Measurements from ENCODE around the gene GAGE2A. TPM values are rescaled to one million over a fixed set of nuclear protein-coding genes. Genes with fewer than 3 reads are reported as not detected.
"Not testable (repeated sequence)": the region's sequence is repeated elsewhere in the genome, so short reads cannot be mapped to it uniquely, and the experiment has no call there.

The GAGE2A gene, protein sequence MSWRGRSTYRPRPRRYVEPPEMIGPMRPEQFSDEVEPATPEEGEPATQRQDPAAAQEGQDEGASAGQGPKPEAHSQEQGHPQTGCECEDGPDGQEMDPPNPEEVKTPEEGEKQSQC
- total RNA-seq = not detected in 2 replicates

DNA sequence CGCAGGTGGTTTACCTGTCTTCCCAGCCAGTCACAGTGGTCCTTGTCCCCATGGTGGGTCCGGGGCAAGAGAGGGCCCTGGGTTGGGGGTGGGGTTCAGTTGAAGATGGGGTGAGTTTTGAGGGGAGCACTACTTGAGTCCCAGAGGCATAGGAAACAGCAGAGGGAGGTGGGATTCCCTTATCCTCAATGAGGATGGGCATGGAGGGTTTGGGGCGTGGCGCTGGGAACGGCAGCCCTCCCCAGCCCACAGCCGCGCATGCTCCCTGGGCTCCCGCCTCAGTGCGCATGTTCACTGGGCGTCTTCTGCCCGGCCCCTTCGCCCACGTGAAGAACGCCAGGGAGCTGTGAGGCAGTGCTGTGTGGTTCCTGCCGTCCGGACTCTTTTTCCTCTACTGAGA, at the start of gene GAGE2A:
Gene GAGE2A (plus strand): TSS at position 301 of the 400 bp plus-strand sequence. CDS start 1,155 bp downstream, outside the sequence.
- H3K4me1 Mint-ChIP-seq; H3K27ac Mint-ChIP-seq; DNase-seq; intact Hi-C loops (cut with micrococcal nuclease); H3K27me3 Mint-ChIP-seq; H3K4me3 Mint-ChIP-seq; H3K36me3 Mint-ChIP-seq (ENCODE audit: low read depth); H3K9me3 Mint-ChIP-seq: not testable (repeated sequence)

- DNase-seq; H3K9me3 Mint-ChIP-seq; H3K4me1 Mint-ChIP-seq; H3K27ac Mint-ChIP-seq; intact Hi-C loops (cut with micrococcal nuclease); H3K27me3 Mint-ChIP-seq; H3K4me3 Mint-ChIP-seq; H3K36me3 Mint-ChIP-seq (ENCODE audit: low read depth): not testable (repeated sequence)
These were observed 47.9 kb upstream of the GAGE2A start, which contains the start of gene GAGE12D for GRCh38 chrX:49541433-49541832. Gene GAGE12D, plus strand, starts transcription at chrX:49541733. Its CDS starts 1,155 bp downstream, at chrX:49542888.

DNA sequence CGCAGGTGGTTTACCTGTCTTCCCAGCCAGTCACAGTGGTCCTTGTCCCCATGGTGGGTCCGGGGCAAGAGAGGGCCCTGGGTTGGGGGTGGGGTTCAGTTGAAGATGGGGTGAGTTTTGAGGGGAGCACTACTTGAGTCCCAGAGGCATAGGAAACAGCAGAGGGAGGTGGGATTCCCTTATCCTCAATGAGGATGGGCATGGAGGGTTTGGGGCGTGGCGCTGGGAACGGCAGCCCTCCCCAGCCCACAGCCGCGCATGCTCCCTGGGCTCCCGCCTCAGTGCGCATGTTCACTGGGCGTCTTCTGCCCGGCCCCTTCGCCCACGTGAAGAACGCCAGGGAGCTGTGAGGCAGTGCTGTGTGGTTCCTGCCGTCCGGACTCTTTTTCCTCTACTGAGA, 38.3 kb upstream of the GAGE2A start, which contains the start of gene GAGE12E:
Gene GAGE12E (plus strand): TSS at position 301 of the 400 bp plus-strand sequence. CDS start 1,155 bp downstream, outside the sequence.
- H3K9me3 Mint-ChIP-seq; H3K36me3 Mint-ChIP-seq (ENCODE audit: low read depth); H3K4me1 Mint-ChIP-seq; intact Hi-C loops (cut with micrococcal nuclease); H3K27ac Mint-ChIP-seq; DNase-seq; H3K27me3 Mint-ChIP-seq; H3K4me3 Mint-ChIP-seq: not testable (repeated sequence)

- H3K27ac Mint-ChIP-seq; H3K36me3 Mint-ChIP-seq (ENCODE audit: low read depth); H3K27me3 Mint-ChIP-seq; H3K9me3 Mint-ChIP-seq; H3K4me3 Mint-ChIP-seq; H3K4me1 Mint-ChIP-seq; intact Hi-C loops (cut with micrococcal nuclease); DNase-seq: not testable (repeated sequence)
These were observed 28.8 kb upstream of the GAGE2A start, which contains the start of gene GAGE12F for GRCh38 chrX:49560542-49560941. Gene GAGE12F, plus strand, starts transcription at chrX:49560842. Its CDS starts 1,155 bp downstream, at chrX:49561997.

DNA sequence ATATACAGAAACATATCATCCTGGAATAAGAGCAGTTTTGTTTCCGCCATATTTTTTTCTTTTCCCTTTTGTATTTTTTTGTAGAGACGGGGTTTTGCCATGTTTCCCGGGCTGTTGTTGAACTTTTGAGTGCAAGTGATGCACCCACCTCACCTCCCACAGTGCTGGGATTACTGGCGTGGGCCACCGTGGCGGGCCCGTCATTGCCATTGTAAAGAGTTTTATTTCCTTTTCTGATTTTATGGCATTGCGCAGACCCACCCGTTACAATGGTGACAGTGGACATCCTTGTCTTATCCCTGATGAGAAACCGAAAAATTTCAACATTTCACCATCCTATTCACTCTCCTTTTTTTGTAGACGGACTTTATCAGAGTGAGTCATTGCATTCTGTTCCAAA, 20.6 kb upstream of the GAGE2A start:
- H3K4me3 Mint-ChIP-seq; H3K27ac Mint-ChIP-seq; H3K36me3 Mint-ChIP-seq (ENCODE audit: low read depth); intact Hi-C loops (cut with micrococcal nuclease); H3K4me1 Mint-ChIP-seq; DNase-seq; H3K27me3 Mint-ChIP-seq; H3K9me3 Mint-ChIP-seq: not testable (repeated sequence)

GRCh38 chrX:49569152-49569551, 20.1 kb upstream of the GAGE2A start:
- DNase-seq; H3K4me3 Mint-ChIP-seq; H3K4me1 Mint-ChIP-seq; H3K27ac Mint-ChIP-seq; H3K36me3 Mint-ChIP-seq (ENCODE audit: low read depth); H3K27me3 Mint-ChIP-seq; intact Hi-C loops (cut with micrococcal nuclease); H3K9me3 Mint-ChIP-seq: not testable (repeated sequence)

GRCh38 chrX:49570100-49570499, 19.2 kb upstream of the GAGE2A start, which contains the start of gene GAGE12G:
Gene GAGE12G, plus strand, starts transcription at chrX:49570400. Its CDS starts 1,155 bp downstream, at chrX:49571555.
- DNase-seq; H3K27ac Mint-ChIP-seq; intact Hi-C loops (cut with micrococcal nuclease); H3K4me1 Mint-ChIP-seq; H3K9me3 Mint-ChIP-seq; H3K36me3 Mint-ChIP-seq (ENCODE audit: low read depth); H3K4me3 Mint-ChIP-seq; H3K27me3 Mint-ChIP-seq: not testable (repeated sequence)

DNA sequence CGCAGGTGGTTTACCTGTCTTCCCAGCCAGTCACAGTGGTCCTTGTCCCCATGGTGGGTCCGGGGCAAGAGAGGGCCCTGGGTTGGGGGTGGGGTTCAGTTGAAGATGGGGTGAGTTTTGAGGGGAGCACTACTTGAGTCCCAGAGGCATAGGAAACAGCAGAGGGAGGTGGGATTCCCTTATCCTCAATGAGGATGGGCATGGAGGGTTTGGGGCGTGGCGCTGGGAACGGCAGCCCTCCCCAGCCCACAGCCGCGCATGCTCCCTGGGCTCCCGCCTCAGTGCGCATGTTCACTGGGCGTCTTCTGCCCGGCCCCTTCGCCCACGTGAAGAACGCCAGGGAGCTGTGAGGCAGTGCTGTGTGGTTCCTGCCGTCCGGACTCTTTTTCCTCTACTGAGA, 9.6 kb upstream of the GAGE2A start, which contains the start of gene GAGE12H:
Gene GAGE12H (plus strand): TSS at position 301 of the 400 bp plus-strand sequence. CDS start 1,155 bp downstream, outside the sequence.
- H3K27me3 Mint-ChIP-seq; H3K36me3 Mint-ChIP-seq (ENCODE audit: low read depth); intact Hi-C loops (cut with micrococcal nuclease); H3K4me1 Mint-ChIP-seq; H3K4me3 Mint-ChIP-seq; H3K9me3 Mint-ChIP-seq; DNase-seq; H3K27ac Mint-ChIP-seq: not testable (repeated sequence)

DNA sequence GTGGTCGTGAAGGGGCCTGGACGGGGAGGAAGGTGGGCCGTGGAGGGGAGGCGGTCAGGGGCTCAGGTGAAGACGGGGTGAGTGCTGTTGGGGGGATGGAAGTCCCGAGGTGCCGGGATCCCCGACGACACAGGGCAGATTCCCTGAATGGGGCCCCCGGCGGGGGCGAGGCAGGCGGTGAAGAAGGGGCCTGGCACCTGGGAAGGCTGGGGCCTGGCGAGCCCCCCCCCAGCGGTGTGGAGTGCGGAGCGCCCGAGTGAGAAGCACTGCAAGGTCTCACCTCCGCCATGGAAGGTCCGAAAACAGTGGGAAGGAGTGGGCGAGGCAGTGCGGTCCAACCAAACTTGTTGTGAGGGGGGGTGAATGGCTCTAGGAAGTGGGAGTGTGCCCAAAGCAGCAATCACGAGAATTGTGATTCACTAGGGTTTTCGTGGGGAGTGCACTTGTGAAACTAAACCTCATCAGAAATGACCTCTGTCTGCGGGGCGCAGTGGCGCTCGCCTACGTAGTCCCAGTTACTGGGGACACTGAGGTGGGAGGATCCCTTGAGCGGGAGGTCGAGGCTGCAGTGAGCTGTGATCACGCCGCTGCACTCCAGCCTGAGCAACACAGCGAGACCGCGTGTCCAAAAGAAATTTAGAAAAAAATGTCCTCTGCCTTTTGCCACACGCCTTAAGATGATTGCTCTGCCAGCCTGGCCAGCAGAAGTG, 628 bp downstream of the GAGE2A start:
- H3K36me3 Mint-ChIP-seq (ENCODE audit: low read depth); H3K9me3 Mint-ChIP-seq; H3K27me3 Mint-ChIP-seq; intact Hi-C loops (cut with micrococcal nuclease); H3K4me3 Mint-ChIP-seq; H3K27ac Mint-ChIP-seq; H3K4me1 Mint-ChIP-seq; DNase-seq: not testable (repeated sequence)

GRCh38 chrX:49590488-49590887, 1.2 kb downstream of the GAGE2A start:
- H3K4me3 Mint-ChIP-seq; H3K9me3 Mint-ChIP-seq; H3K36me3 Mint-ChIP-seq (ENCODE audit: low read depth); H3K27ac Mint-ChIP-seq; H3K4me1 Mint-ChIP-seq; H3K27me3 Mint-ChIP-seq; intact Hi-C loops (cut with micrococcal nuclease): not testable (repeated sequence)
- DNase-seq = peak; percentile 54

GRCh38 chrX:49598720-49599119, 9.4 kb downstream of the GAGE2A start, which contains the start of gene GAGE1:
Gene GAGE1, plus strand, starts transcription at chrX:49599020. Its CDS starts 1,155 bp downstream, at chrX:49600175.
- H3K27ac Mint-ChIP-seq; intact Hi-C loops (cut with micrococcal nuclease); H3K27me3 Mint-ChIP-seq; H3K9me3 Mint-ChIP-seq; DNase-seq; H3K4me1 Mint-ChIP-seq; H3K4me3 Mint-ChIP-seq; H3K36me3 Mint-ChIP-seq (ENCODE audit: low read depth): not testable (repeated sequence)

GRCh38 chrX:49610718-49611310, 21.5 kb downstream of the GAGE2A start:
- Mint-ChIP-seq H3K4me3 (no peak overlapping the region), H3K36me3 (ENCODE audit: low read depth) (no peaks in the 10 kb centered on the region), H3K9me3 (no peaks in the 10 kb centered on the region), H3K27me3 (peaks cover 2% of the 10 kb centered on the region), H3K27ac (no peak overlapping the region), H3K4me1 (no peaks in the 10 kb centered on the region)
- intact Hi-C loops (cut with micrococcal nuclease) = no loop called here
- no peak for DNase-seq

DNA sequence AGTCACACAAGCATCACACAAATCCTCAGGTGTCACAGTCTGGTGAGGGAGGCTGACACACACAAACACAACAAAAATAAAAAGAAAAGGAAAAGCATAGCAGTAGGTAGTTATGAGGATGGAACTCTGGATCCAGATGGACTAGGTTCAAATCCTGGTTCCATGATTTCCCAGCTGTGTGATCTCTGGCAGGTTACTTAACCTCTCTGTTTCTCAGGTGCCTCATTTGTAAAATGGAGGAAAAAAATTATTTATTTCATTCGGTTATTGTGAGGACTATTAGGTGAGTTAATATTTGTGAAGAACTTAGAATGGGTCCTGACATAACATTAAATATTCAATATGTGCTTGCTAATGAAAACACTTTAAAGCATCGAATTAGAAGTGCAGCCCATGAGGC, 29.3 kb downstream of the GAGE2A start:
- intact Hi-C loops (cut with micrococcal nuclease) = no loop called here
- peaks cover 2% of the 10 kb centered on the region for H3K27me3 Mint-ChIP-seq
- no peaks in the 10 kb centered on the region for H3K4me1 Mint-ChIP-seq
- H3K27ac Mint-ChIP-seq = no peak overlapping the region
- no peak overlapping the region for H3K4me3 Mint-ChIP-seq
- no peaks in the 10 kb centered on the region for H3K9me3 Mint-ChIP-seq
- no peaks in the 10 kb centered on the region for H3K36me3 Mint-ChIP-seq (ENCODE audit: low read depth)
- DNase-seq = no peak

DNA sequence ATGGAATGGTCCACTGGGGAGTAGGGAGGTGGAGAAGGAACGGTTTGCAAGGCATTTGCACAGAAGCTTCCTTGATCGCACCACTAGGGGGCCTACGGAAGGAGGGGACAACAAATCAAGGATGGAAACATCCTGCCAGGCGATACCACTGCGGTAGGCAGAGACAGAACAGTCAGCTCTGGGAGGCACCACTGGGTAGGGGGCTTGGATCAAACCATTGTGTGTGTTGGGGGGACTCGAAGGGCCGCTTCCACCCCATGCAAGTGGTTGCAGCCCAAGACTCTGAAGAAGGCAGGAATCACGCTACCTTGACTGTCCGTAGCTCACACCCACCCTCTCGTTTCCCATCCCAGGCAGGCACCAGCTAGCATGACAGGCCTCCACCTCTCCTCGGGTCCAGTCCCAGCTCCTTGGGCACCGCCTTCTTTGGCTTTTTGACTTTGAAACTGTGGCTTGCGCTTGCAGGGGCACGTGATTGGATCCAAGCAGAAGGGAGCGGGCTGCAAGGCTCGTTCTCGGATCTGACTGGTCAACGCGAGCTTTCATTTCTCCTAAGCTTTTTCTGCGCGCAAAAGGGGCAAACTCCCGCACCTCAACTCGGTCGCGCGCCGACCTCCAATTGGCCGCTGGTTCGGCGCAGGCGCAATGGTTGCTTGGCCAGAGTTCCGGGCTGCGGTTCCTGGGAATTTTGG, 37.9 kb downstream of the GAGE2A start:
- no peaks in the 10 kb centered on the region for H3K27me3 Mint-ChIP-seq
- no peak overlapping the region for H3K27ac Mint-ChIP-seq
- no peaks in the 10 kb centered on the region for H3K36me3 Mint-ChIP-seq (ENCODE audit: low read depth)
- H3K4me3 Mint-ChIP-seq = no peak overlapping the region
- DNase-seq = peak; percentile 53
- intact Hi-C loops (cut with micrococcal nuclease) = no loop called here
- peaks cover 3% of the 10 kb centered on the region for H3K9me3 Mint-ChIP-seq
- H3K4me1 Mint-ChIP-seq = no peaks in the 10 kb centered on the region
